Caco-2 (cell line): ENCODE data around the gene PTPRF. TPM values are rescaled to one million over a fixed set of nuclear protein-coding genes. Genes with fewer than 3 reads are reported as not detected.

ENCODE experiments used
- BruUV-seq: library from RNA; stranded (reverse); fragments of 400-500 nt; replicated peaks from 2 replicates; lab custom pipeline; 2021; lab: Mats Ljungman, UMichigan
- CTCF ChIA-PET: fragments of 300-600 bp; sonication (Branson Sonifier 250); formaldehyde crosslinking; loops from one replicate; lab custom pipeline; 2022; ENCODE audit warnings: antibody characterized with exemption; lab: Charles Lee
- POLR2A ChIA-PET: fragments of 300-600 bp; sonication (Branson Sonifier 250); formaldehyde crosslinking; loops from one replicate; lab custom pipeline; 2022; ENCODE audit warnings: antibody characterized with exemption; lab: Charles Lee
- DNase-seq, 2 experiments: peaks; one replicate each; pipeline versions ENCODE4 v3.0.0 to v3.0.0-alpha.2; 2020 to 2022
- H3K27me3 ChIP-seq: replicated peaks from 2 replicates; pipeline ENCODE4 v1.6.0; 2011; ENCODE audit warnings: low read length; ENCODE audit not compliant: control insufficient read depth, insufficient read depth
- H3K36me3 ChIP-seq: 2 replicates; pipeline ENCODE4 v1.5.1; 2011; ENCODE audit warnings: low read length; ENCODE audit not compliant: control insufficient read depth, insufficient read depth
- H3K4me1 ChIP-seq: fragments of 250-450 bp; sonication (Bioruptor Pico); 2 replicates; pipeline ENCODE4 v1.5.1; 2020; ENCODE audit warnings: mild to moderate bottlenecking
- H3K4me3 ChIP-seq: 2 replicates; pipeline ENCODE4 v1.5.1; 2011; ENCODE audit warnings: low read depth, mild to moderate bottlenecking, control low read depth, low read length
- H3K9me3 ChIP-seq: fragments of 250-450 bp; sonication (Bioruptor Pico); 2 replicates; pipeline ENCODE4 v1.5.1; 2020; ENCODE audit warnings: mild to moderate bottlenecking, moderate library complexity
- H3K27ac Mint-ChIP-seq: one replicate; pipeline ENCODE4 v1.8.0; 2022; ENCODE audit warnings: mixed read lengths; ENCODE audit not compliant: unreplicated experiment
- H3K27me3 Mint-ChIP-seq: one replicate; pipeline ENCODE4 v1.8.0; 2022; ENCODE audit warnings: mixed read lengths; ENCODE audit not compliant: insufficient read depth, unreplicated experiment
- H3K36me3 Mint-ChIP-seq: one replicate; pipeline ENCODE4 v1.8.0; 2022; ENCODE audit warnings: mild to moderate bottlenecking, mixed read lengths; ENCODE audit not compliant: insufficient read depth, unreplicated experiment
- H3K4me1 Mint-ChIP-seq: one replicate; pipeline ENCODE4 v1.8.0; 2022; ENCODE audit warnings: low read depth, mixed read lengths; ENCODE audit not compliant: unreplicated experiment
- H3K4me3 Mint-ChIP-seq: one replicate; pipeline ENCODE4 v1.8.0; 2022; ENCODE audit warnings: mild to moderate bottlenecking, moderate library complexity, mixed read lengths; ENCODE audit not compliant: unreplicated experiment
- H3K9me3 Mint-ChIP-seq: one replicate; pipeline ENCODE4 v1.8.0; 2022; ENCODE audit warnings: mixed read lengths; ENCODE audit not compliant: unreplicated experiment
- intact Hi-C: fragments of 100-400 bp; cut with micrococcal nuclease; formaldehyde crosslinking; loops from one replicate; pipeline ENCODE4 v1.10.0; 2022; ENCODE audit not compliant: unreplicated experiment
- total RNA-seq: library from RNA; stranded (reverse); gene quantifications from 2 replicates; pipeline ENCODE4 v1.2.3, GENCODE V29; 2022
- TF ChIP-seq, protein P1 (sequence below), 2 experiments: fragments of 200-600 bp in 1 of 2; IDR thresholded peaks; 1 replicate in 1 of 2; 2 replicates in 1 of 2; pipeline versions ENCODE4 v1.5.1 to v1.8.0; 2011 to 2022; ENCODE audit warnings: antibody characterized with exemption in 1 of 2, control low read depth in 1 of 2, inconsistent platforms in 1 of 2, low read depth in 1 of 2, low read length in 1 of 2, mild to moderate bottlenecking in 1 of 2, moderate library complexity in 1 of 2; ENCODE audit not compliant: insufficient read depth in 1 of 2, severe bottlenecking in 1 of 2, unreplicated experiment in 1 of 2

Gene PTPRF
- total RNA-seq, 1 experiment from 2014 or later: 158 TPM

DNA sequence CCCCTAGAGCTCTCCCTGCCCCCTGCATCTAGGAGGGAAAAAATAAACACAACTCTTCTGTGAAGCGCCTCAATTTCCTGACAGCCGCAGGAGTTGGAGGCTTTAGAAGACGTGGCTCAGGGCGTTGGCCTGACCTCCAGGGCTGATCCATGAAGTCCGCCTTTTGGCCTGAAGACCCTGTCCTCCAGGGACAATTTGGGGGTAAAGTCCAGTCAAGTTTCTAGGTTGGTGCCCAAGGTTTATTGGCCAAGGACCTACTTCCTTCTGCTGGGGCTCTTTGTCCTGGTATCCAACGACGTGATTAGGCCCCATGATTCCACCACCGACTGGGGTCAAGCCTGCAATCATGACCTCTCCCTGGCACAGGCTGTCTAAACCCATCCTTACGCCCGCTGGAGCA, 54.9 kb downstream of the PTPRF start:
- BruUV-seq: no TSS peak
- DNase-seq: no peak
- Mint-ChIP-seq H3K9me3 (no peaks in the 10 kb centered on the region), H3K4me3 (no peak overlapping the region), H3K27me3 (no peaks in the 10 kb centered on the region), H3K27ac (no peak overlapping the region), H3K36me3 (peaks cover 26% of the 10 kb centered on the region), H3K4me1 (peaks cover 8% of the 10 kb centered on the region)
- Histone ChIP-seq H3K9me3 (no peaks in the 10 kb centered on the region), H3K4me1 (no peaks in the 10 kb centered on the region), H3K36me3 (no peaks in the 10 kb centered on the region; the same call in 1 of the 2 replicates), H3K27me3 (no peaks in the 10 kb centered on the region), H3K4me3 (no peak overlapping the region)
- TF ChIP-seq, protein P1, sequence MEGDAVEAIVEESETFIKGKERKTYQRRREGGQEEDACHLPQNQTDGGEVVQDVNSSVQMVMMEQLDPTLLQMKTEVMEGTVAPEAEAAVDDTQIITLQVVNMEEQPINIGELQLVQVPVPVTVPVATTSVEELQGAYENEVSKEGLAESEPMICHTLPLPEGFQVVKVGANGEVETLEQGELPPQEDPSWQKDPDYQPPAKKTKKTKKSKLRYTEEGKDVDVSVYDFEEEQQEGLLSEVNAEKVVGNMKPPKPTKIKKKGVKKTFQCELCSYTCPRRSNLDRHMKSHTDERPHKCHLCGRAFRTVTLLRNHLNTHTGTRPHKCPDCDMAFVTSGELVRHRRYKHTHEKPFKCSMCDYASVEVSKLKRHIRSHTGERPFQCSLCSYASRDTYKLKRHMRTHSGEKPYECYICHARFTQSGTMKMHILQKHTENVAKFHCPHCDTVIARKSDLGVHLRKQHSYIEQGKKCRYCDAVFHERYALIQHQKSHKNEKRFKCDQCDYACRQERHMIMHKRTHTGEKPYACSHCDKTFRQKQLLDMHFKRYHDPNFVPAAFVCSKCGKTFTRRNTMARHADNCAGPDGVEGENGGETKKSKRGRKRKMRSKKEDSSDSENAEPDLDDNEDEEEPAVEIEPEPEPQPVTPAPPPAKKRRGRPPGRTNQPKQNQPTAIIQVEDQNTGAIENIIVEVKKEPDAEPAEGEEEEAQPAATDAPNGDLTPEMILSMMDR (IDR thresholded peaks at IDR 0.05; ENCODE audit: insufficient read depth in 1 of 2, low read depth in 1 of 2, low read length in 1 of 2, severe bottlenecking in 1 of 2, unreplicated experiment in 1 of 2): no peak
- intact Hi-C loops: no loop called here
- ChIA-PET CTCF (no interaction called here), POLR2A (no interaction called here)

GRCh38 chr1:43586136-43586731, 55.6 kb downstream of the PTPRF start:
- TF ChIP-seq, protein P1 (IDR thresholded peaks at IDR 0.05; ENCODE audit: insufficient read depth in 1 of 2, low read depth in 1 of 2, low read length in 1 of 2, severe bottlenecking in 1 of 2, unreplicated experiment in 1 of 2): no peak
- POLR2A ChIA-PET: no interaction called here
- Histone ChIP-seq H3K4me1 (no peaks in the 10 kb centered on the region), H3K36me3 (no peaks in the 10 kb centered on the region; the same call in 1 of the 2 replicates), H3K27me3 (no peaks in the 10 kb centered on the region), H3K9me3 (no peaks in the 10 kb centered on the region), H3K4me3 (no peak overlapping the region)
- BruUV-seq: no TSS peak
- Mint-ChIP-seq H3K27ac (no peak overlapping the region), H3K4me1 (peaks cover 8% of the 10 kb centered on the region), H3K36me3 (peaks cover 26% of the 10 kb centered on the region), H3K9me3 (no peaks in the 10 kb centered on the region), H3K4me3 (no peak overlapping the region), H3K27me3 (no peaks in the 10 kb centered on the region)
- intact Hi-C loops: no loop called here
- DNase-seq: no peak
- CTCF ChIA-PET: no interaction called here

- H3K27me3 Mint-ChIP-seq: no peaks in the 10 kb centered on the region
- no peaks in the 10 kb centered on the region; the same call in 1 of the 2 replicates for H3K36me3 ChIP-seq
- H3K9me3 Mint-ChIP-seq: no peaks in the 10 kb centered on the region
- H3K27me3 ChIP-seq: no peaks in the 10 kb centered on the region
- no peak overlapping the region for H3K27ac Mint-ChIP-seq
- POLR2A ChIA-PET: no interaction called here
- BruUV-seq: no TSS peak
- CTCF ChIA-PET: no interaction called here
- H3K4me3 Mint-ChIP-seq: no peak overlapping the region
- H3K9me3 ChIP-seq: no peaks in the 10 kb centered on the region
- H3K36me3 Mint-ChIP-seq: peaks cover 26% of the 10 kb centered on the region
- H3K4me1 ChIP-seq: no peaks in the 10 kb centered on the region
- H3K4me3 ChIP-seq: no peak overlapping the region
- TF ChIP-seq, protein P1 (IDR thresholded peaks at IDR 0.05; ENCODE audit: insufficient read depth in 1 of 2, low read depth in 1 of 2, low read length in 1 of 2, severe bottlenecking in 1 of 2, unreplicated experiment in 1 of 2): no peak
- no peak for DNase-seq
- intact Hi-C loops: no loop called here
- H3K4me1 Mint-ChIP-seq: peaks cover 8% of the 10 kb centered on the region
Measured at GRCh38 chr1:43587001-43587400, 56.3 kb downstream of the PTPRF start.
